DOHH2 (cell line): ENCODE results near the gene MSANTD3.

Experiments used
- H3F3A ChIP-seq: fragments of 200-600 bp; sonication (generic), shearing (Covaris generic); 2 replicates; pipeline ENCODE4 v1.6.0; 2016; ENCODE audit warnings: antibody characterized with exemption, mild to moderate bottlenecking; ENCODE audit not compliant: control insufficient read depth, insufficient read depth
- H3K27ac ChIP-seq: fragments of 200-600 bp; sonication (generic); 2 replicates; pipeline ENCODE4 v1.5.1; 2014; ENCODE audit warnings: low read depth, mild to moderate bottlenecking, low read length, moderate library complexity
- H3K27me3 ChIP-seq: fragments of 200-600 bp; sonication (generic); 2 replicates; pipeline ENCODE4 v1.6.1; 2014; ENCODE audit warnings: mild to moderate bottlenecking, low read length, mixed read lengths; ENCODE audit not compliant: control insufficient read depth
- H3K36me3 ChIP-seq: fragments of 200-600 bp; sonication (generic); 2 replicates; pipeline ENCODE4 v1.6.1; 2014; ENCODE audit warnings: mild to moderate bottlenecking, low read length, moderate library complexity, mixed read lengths; ENCODE audit not compliant: control insufficient read depth
- H3K4me1 ChIP-seq: fragments of 200-600 bp; sonication (generic); 2 replicates; pipeline ENCODE4 v1.6.1; 2014; ENCODE audit warnings: mild to moderate bottlenecking, low read length, mixed read lengths; ENCODE audit not compliant: control insufficient read depth
- H3K4me2 ChIP-seq: fragments of 200-600 bp; sonication (generic); 2 replicates; pipeline ENCODE4 v1.6.0; 2014; ENCODE audit warnings: mild to moderate bottlenecking, low read length, moderate library complexity
- H3K4me3 ChIP-seq: fragments of 200-600 bp; sonication (generic); 2 replicates; pipeline ENCODE4 v1.5.1; 2014; ENCODE audit warnings: mild to moderate bottlenecking, low read length, mixed read lengths
- H3K79me2 ChIP-seq: fragments of 200-600 bp; sonication (generic); 2 replicates; pipeline ENCODE4 v1.6.1; 2014; ENCODE audit warnings: mild to moderate bottlenecking, low read length, mixed read lengths; ENCODE audit not compliant: control insufficient read depth
- H3K9me2 ChIP-seq: fragments of 200-600 bp; sonication (generic); replicated peaks from 2 replicates; pipeline ENCODE4 v1.6.1; 2014; ENCODE audit warnings: mild to moderate bottlenecking, low read length, mixed read lengths; ENCODE audit not compliant: control insufficient read depth
- H3K9me3 ChIP-seq: fragments of 200-600 bp; sonication (generic); 2 replicates; pipeline ENCODE4 v1.6.1; 2014; ENCODE audit warnings: antibody characterized with exemption, low read length, mixed read lengths; ENCODE audit not compliant: control insufficient read depth, insufficient read depth
- H4K20me1 ChIP-seq: fragments of 200-600 bp; sonication (generic); 2 replicates; pipeline ENCODE4 v1.6.0; 2014; ENCODE audit warnings: low read depth, mild to moderate bottlenecking, antibody characterized with exemption, low read length, moderate library complexity; ENCODE audit not compliant: control insufficient read depth, insufficient read depth
- EZH2phosphoT487 ChIP-seq: fragments of 200-600 bp; sonication (generic); IDR thresholded peaks from 2 replicates; pipeline ENCODE4 v1.6.1; 2017; ENCODE audit warnings: borderline replicate concordance, mild to moderate bottlenecking, antibody characterized with exemption, low read length, moderate library complexity, mixed read lengths
- TF ChIP-seq, protein P1 (sequence below): fragments of 200-600 bp; sonication (generic); IDR thresholded peaks from one replicate; pipeline ENCODE4 v1.5.1; 2014; ENCODE audit warnings: antibody characterized with exemption, mild to moderate bottlenecking, low read depth, low read length; ENCODE audit not compliant: poor library complexity, severe bottlenecking

The MSANTD3 gene

GRCh38 chr9:100472268-100472667 is 45.3 kb downstream of the MSANTD3 start:
- no peak for TF ChIP-seq EZH2phosphoT487
- TF ChIP-seq, protein P1, sequence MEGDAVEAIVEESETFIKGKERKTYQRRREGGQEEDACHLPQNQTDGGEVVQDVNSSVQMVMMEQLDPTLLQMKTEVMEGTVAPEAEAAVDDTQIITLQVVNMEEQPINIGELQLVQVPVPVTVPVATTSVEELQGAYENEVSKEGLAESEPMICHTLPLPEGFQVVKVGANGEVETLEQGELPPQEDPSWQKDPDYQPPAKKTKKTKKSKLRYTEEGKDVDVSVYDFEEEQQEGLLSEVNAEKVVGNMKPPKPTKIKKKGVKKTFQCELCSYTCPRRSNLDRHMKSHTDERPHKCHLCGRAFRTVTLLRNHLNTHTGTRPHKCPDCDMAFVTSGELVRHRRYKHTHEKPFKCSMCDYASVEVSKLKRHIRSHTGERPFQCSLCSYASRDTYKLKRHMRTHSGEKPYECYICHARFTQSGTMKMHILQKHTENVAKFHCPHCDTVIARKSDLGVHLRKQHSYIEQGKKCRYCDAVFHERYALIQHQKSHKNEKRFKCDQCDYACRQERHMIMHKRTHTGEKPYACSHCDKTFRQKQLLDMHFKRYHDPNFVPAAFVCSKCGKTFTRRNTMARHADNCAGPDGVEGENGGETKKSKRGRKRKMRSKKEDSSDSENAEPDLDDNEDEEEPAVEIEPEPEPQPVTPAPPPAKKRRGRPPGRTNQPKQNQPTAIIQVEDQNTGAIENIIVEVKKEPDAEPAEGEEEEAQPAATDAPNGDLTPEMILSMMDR, result no peak
- H3K27ac ChIP-seq, result no peak overlapping the region
- no peaks in the 10 kb centered on the region for H3K36me3 ChIP-seq
- H3F3A ChIP-seq, result no peaks in the 10 kb centered on the region
- H3K9me3 ChIP-seq, result no peaks in the 10 kb centered on the region
- peaks cover 12% of the 10 kb centered on the region for H3K4me1 ChIP-seq
- peaks cover 36% of the 10 kb centered on the region for H3K27me3 ChIP-seq
- H3K4me2 ChIP-seq, result peak overlapping the region; percentile 87
- H4K20me1 ChIP-seq, result no peaks in the 10 kb centered on the region
- no peaks in the 10 kb centered on the region for H3K79me2 ChIP-seq
- peak overlapping the region; percentile 67 for H3K4me3 ChIP-seq
- no peaks in the 10 kb centered on the region for H3K9me2 ChIP-seq

- Histone ChIP-seq H3K9me2 (no peaks in the 10 kb centered on the region), H3K27ac (no peak within 1 kb of the TSS), H3K9me3 (no peaks in the 10 kb centered on the region), H3K79me2 (no peaks in the 10 kb centered on the region), H3K36me3 (no peaks in the 10 kb centered on the region), H3K4me3 (peak within 1 kb of the TSS; percentile 73), H3K4me1 (peaks cover 12% of the 10 kb centered on the region), H4K20me1 (no peaks in the 10 kb centered on the region), H3K4me2 (peak within 1 kb of the TSS; percentile 87), H3K27me3 (peaks cover 36% of the 10 kb centered on the region), H3F3A (no peaks in the 10 kb centered on the region)
- no peak for TF ChIP-seq EZH2phosphoT487
- TF ChIP-seq, protein P1, result peak; percentile 17
Observed at GRCh38 chr9:100472788-100473275, 45.9 kb downstream of the MSANTD3 start, which contains the start of gene TMEFF1. Gene TMEFF1, plus strand, starts transcription at chr9:100473149. Its CDS starts 396 bp downstream, at chr9:100473545.

DNA sequence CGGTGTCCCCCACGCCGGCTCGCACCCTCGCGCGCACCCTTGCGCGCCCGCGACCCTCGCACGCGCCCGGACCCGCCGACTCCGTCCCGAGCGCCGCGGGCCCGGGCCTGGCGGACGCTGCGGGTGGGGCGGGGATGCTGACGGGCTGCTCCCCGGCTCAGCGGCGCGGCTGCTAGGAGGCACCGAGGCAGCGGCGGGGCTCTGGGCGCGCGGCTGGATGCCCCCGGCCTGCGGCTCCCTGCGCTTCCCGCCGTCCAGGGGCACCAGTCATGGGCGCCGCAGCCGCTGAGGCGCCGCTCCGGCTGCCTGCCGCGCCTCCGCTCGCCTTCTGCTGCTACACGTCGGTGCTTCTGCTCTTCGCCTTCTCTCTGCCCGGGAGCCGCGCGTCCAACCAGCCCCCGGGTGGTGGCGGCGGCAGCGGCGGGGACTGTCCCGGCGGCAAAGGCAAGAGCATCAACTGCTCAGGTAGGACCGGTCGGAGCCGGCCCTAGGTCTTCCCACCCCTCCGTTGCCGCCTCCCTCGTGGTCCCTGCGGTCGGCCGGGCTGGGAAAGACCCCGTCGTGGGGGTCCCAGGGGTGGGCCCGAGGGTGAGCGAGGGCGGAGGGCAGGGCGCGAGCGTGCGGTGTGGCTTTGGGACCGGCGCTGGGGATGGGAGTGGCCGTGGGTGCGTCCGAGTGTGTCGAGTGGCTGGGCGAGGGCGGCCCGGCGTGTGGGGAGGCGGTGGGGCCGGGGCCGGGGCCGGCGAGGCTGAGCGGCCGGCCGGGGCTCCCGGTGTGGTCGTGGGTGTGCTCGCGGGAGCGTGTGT is 46.5 kb downstream of the MSANTD3 start:
- no peaks in the 10 kb centered on the region for H3K79me2 ChIP-seq
- peaks cover 36% of the 10 kb centered on the region for H3K27me3 ChIP-seq
- peak; percentile 77; the same call in 1 of the 2 replicates for TF ChIP-seq EZH2phosphoT487
- TF ChIP-seq, protein P1, result no peak
- peaks cover 12% of the 10 kb centered on the region for H3K4me1 ChIP-seq
- H3K9me2 ChIP-seq, result no peaks in the 10 kb centered on the region
- H3K36me3 ChIP-seq, result no peaks in the 10 kb centered on the region
- H3K4me2 ChIP-seq, result peak overlapping the region; percentile 87
- H3F3A ChIP-seq, result no peaks in the 10 kb centered on the region
- no peak overlapping the region for H3K27ac ChIP-seq
- H3K4me3 ChIP-seq, result peak overlapping the region; percentile 73
- H3K9me3 ChIP-seq, result no peaks in the 10 kb centered on the region
- H4K20me1 ChIP-seq, result no peaks in the 10 kb centered on the region
